ENCODE results near the gene PRTG. TPM values are rescaled to one million over a fixed set of nuclear protein-coding genes. Genes with fewer than 3 reads are reported as not detected.

The PRTG gene
- polyA plus RNA-seq, 1 of the 3 experiments (the other 2 are of a cell fraction), result 3.0 TPM

DNA sequence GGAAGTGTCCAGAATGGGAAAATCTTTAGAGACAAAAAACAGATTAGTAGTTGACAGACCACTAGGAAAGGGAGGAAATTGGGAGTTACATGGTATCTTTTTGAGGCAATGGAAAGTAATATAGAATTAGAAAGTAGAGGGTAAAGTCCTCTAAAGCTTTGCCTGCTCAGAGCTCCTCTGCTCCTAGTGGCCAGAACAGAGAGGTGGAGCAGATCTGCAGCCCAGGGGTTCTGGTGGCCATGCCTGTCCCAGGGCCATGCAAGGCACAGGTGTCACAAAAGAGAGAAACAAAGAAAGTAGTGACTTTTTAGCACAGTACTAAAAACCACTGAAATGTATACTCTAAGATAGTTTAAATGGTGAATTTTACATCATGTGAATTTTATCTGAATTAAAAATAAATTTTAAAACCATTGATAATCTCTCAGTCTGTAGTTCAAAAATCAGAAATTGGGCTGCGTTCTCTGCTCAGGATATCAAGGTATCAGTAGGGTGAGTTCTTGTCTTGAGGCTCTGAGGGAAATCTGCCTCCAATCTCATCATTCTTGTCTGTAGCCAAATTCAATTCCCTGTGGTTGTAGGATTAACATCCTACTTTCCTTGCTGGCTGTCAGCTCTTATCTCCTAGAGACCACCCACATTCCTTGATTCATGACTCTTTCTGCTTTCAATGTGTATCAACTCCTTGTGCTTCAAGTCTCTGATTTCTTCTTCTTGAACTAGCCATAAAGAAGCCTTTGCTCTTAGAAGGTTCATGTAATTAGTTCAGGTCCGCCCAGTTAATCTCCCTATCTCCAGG is 178.4 kb downstream of the PRTG start:
- H3K36me3 ChIP-seq (replicated peaks in 1 of 2; ENCODE audit: control insufficient read depth in 1 of 2, insufficient read depth in 2 of 2, low read length in 1 of 2), result no peaks in the 10 kb centered on the region
- no peak overlapping the region for H3K4me3 ChIP-seq (ENCODE audit: low read depth in 2 of 2, low read length in 1 of 2)
- DNase-seq, result no peak
- H4K20me1 ChIP-seq (ENCODE audit: insufficient read depth), result no peaks in the 10 kb centered on the region
- no peaks in the 10 kb centered on the region for H3K9me3 ChIP-seq
- 95% methylated on average over 2 of the region's 2 CpGs for WGBS (ENCODE audit: low lambda C conversion rate)
- no peak overlapping the region for H2AFZ ChIP-seq (ENCODE audit: low read depth)
- ChIA-PET CTCF (no interaction called here), POLR2A (no interaction called here)
- no peak overlapping the region for H3K9ac ChIP-seq
- H3K27ac ChIP-seq (ENCODE audit: low read depth in 2 of 2, low read length in 1 of 2), result no peak overlapping the region
- TF ChIP-seq, protein P1, sequence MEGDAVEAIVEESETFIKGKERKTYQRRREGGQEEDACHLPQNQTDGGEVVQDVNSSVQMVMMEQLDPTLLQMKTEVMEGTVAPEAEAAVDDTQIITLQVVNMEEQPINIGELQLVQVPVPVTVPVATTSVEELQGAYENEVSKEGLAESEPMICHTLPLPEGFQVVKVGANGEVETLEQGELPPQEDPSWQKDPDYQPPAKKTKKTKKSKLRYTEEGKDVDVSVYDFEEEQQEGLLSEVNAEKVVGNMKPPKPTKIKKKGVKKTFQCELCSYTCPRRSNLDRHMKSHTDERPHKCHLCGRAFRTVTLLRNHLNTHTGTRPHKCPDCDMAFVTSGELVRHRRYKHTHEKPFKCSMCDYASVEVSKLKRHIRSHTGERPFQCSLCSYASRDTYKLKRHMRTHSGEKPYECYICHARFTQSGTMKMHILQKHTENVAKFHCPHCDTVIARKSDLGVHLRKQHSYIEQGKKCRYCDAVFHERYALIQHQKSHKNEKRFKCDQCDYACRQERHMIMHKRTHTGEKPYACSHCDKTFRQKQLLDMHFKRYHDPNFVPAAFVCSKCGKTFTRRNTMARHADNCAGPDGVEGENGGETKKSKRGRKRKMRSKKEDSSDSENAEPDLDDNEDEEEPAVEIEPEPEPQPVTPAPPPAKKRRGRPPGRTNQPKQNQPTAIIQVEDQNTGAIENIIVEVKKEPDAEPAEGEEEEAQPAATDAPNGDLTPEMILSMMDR (IDR thresholded peaks at IDR 0.05), result peak; percentile 18; the same call in 1 of the 2 replicates
- no peak for TF ChIP-seq GATA2 (CRISPR knock-in tag; IDR thresholded peaks at IDR 0.05)
- no peaks in the 10 kb centered on the region for H3K27me3 ChIP-seq (ENCODE audit: insufficient read depth)
- peaks cover 8% of the 10 kb centered on the region; the same call in 1 of the 2 replicates for H3K79me2 ChIP-seq (ENCODE audit: insufficient read depth)
- H3K4me1 ChIP-seq (ENCODE audit: control insufficient read depth in 1 of 2, insufficient read depth in 2 of 2, low read depth in 1 of 2, low read length in 1 of 2), result no peaks in the 10 kb centered on the region
- H3K4me2 ChIP-seq, result no peak overlapping the region
- no peaks in the 10 kb centered on the region for H3F3A ChIP-seq (replicated peaks; ENCODE audit: insufficient read depth)
- H3K9me2 ChIP-seq, result no peaks in the 10 kb centered on the region

DNA sequence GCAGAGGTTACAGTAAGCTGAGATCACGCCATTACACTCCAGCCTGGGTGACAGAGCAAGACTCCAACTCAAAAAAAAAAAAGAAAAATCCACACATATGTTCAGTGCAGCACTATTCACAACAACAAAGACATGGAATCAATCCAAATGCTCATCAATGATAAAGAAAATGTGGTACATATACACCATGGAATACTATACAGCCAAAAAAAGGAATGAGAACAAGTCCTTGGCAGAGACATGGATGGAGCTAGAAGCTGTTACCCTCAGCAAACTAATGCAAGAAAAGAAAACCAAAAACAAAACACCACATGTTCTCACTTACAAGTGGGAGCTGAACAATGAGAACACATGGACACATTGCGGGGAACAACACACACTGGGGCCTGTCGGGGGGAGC is 180.4 kb downstream of the PRTG start:
- Histone ChIP-seq H4K20me1 (ENCODE audit: insufficient read depth) (no peaks in the 10 kb centered on the region), H3K9ac (no peak overlapping the region), H3K27ac (ENCODE audit: low read depth in 2 of 2, low read length in 1 of 2) (no peak overlapping the region), H3K4me3 (ENCODE audit: low read depth in 2 of 2, low read length in 1 of 2) (no peak overlapping the region), H3K4me2 (no peak overlapping the region), H3K4me1 (ENCODE audit: control insufficient read depth in 1 of 2, insufficient read depth in 2 of 2, low read depth in 1 of 2, low read length in 1 of 2) (no peaks in the 10 kb centered on the region), H3K79me2 (ENCODE audit: insufficient read depth) (peaks cover 10% of the 10 kb centered on the region; the same call in 1 of the 2 replicates), H3F3A (replicated peaks; ENCODE audit: insufficient read depth) (no peaks in the 10 kb centered on the region), H2AFZ (ENCODE audit: low read depth) (no peak overlapping the region), H3K36me3 (replicated peaks in 1 of 2; ENCODE audit: control insufficient read depth in 1 of 2, insufficient read depth in 2 of 2, low read length in 1 of 2) (no peaks in the 10 kb centered on the region), H3K27me3 (ENCODE audit: insufficient read depth) (no peaks in the 10 kb centered on the region), H3K9me2 (no peaks in the 10 kb centered on the region), H3K9me3 (no peaks in the 10 kb centered on the region)
- POLR2A ChIA-PET, result no interaction called here
- 69% methylated on average over 3 of the region's 3 CpGs for WGBS (ENCODE audit: low lambda C conversion rate)
- TF ChIP-seq MEF2A (IDR thresholded peaks at IDR 0.05; ENCODE audit: borderline replicate concordance, low read depth) (no peak), GATA2 (CRISPR knock-in tag; IDR thresholded peaks at IDR 0.05) (no peak), NFIC (IDR thresholded peaks at IDR 0.05; ENCODE audit: borderline replicate concordance) (no peak), RAD21 (IDR thresholded peaks at IDR 0.05; ENCODE audit: low read length) (no peak), EZH2phosphoT487 (IDR thresholded peaks at IDR 0.05; ENCODE audit: borderline replicate concordance, low read depth) (no peak), RXRA (IDR thresholded peaks at IDR 0.05; ENCODE audit: borderline replicate concordance, low read depth) (no peak), RCOR1 (IDR thresholded peaks at IDR 0.05; ENCODE audit: low read length) (no peak)
- no peak for DNase-seq
- CTCF ChIA-PET, result no interaction called here

Small RNAs within 50 kb of the gene (small RNA-seq; reads per million reads assigned to genes)
- gene AC009997.1, result 0 to 0.43 (median 0) reads per million in 7 experiments

Other genes with a start within 250 kb of the PRTG start
- gene DNAAF4, start 234.9 kb downstream of the PRTG start, polyA plus RNA-seq (2012; rRNA removed), result 5.2 and 6.3 TPM in 2 replicates
- 2.3 and 2.8 TPM in 2 replicates for gene PYGO1, start 154.8 kb downstream of the PRTG start, polyA plus RNA-seq (2012; rRNA removed)

Measured in SK-N-SH (cell line).